ENCODE results near the gene CEP164.

Gene CEP164

DNA sequence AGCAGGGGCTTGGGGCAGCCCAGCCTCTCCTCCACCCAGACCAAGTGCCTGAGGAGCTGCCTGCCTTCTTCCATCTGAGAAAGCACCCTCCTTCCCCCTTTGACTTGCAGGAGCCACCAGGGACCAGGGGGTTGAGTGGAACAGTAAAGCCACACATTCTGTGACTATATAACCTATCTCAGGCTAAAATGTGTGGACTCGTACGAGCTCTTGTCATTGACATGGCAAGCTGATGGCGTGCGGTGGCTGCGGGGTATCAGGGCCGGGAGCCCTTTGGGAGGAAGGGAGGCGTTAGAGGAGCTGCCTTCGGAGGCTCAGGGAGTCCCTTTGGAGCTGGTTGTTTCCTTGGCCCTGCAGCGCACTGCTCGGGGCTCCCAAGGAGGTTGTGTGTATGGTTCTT, 84.5 kb downstream of the CEP164 start:
- TF ChIP-seq, protein P1, sequence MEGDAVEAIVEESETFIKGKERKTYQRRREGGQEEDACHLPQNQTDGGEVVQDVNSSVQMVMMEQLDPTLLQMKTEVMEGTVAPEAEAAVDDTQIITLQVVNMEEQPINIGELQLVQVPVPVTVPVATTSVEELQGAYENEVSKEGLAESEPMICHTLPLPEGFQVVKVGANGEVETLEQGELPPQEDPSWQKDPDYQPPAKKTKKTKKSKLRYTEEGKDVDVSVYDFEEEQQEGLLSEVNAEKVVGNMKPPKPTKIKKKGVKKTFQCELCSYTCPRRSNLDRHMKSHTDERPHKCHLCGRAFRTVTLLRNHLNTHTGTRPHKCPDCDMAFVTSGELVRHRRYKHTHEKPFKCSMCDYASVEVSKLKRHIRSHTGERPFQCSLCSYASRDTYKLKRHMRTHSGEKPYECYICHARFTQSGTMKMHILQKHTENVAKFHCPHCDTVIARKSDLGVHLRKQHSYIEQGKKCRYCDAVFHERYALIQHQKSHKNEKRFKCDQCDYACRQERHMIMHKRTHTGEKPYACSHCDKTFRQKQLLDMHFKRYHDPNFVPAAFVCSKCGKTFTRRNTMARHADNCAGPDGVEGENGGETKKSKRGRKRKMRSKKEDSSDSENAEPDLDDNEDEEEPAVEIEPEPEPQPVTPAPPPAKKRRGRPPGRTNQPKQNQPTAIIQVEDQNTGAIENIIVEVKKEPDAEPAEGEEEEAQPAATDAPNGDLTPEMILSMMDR (IDR thresholded peaks at IDR 0.05; ENCODE audit: low read depth, low read length) = no peak
- Histone ChIP-seq H3K4me3 (ENCODE audit: low read depth, low read length) (no peak overlapping the region), H3K27me3 (ENCODE audit: insufficient read depth, low read depth, severe bottlenecking) (no peaks in the 10 kb centered on the region), H3K9me3 (ENCODE audit: severe bottlenecking) (no peaks in the 10 kb centered on the region), H3K36me3 (peaks cover 28% of the 10 kb centered on the region), H3K27ac (no peak overlapping the region)
- DNase-seq = no peak

DNA sequence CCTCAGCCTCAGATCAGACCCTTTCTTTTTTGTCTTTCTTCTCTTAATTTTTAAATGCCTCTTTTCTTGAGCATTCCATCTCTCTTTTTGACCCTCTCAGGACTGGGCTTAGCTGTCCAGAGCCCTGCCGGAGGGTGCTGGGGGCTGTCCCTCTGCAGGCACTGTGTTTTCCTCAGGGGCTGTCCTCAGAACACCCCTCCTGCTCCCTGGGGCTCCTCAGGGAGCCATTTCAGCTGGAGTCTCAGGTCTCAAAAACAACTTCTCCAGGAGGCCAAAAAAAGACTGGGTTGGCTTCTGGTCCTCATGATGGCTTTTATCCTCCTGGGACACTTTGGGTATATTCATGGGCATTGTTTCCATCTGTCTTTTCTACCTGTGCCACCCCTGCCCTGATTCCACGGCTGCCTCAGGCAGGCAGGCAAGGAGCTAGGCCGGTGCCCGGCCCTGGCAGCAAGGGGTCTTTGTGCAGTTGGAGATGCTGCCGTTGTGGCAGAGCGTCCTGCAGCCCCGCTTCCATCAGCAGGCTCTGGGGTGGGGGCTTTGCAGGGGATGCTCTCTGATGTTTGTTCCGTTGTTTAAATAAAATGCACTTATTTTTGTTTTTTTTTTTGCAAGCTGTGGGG, 85.1 kb downstream of the CEP164 start:
- Histone ChIP-seq H3K27ac (no peak overlapping the region), H3K27me3 (ENCODE audit: insufficient read depth, low read depth, severe bottlenecking) (no peaks in the 10 kb centered on the region), H3K4me3 (ENCODE audit: low read depth, low read length) (no peak overlapping the region), H3K36me3 (peaks cover 25% of the 10 kb centered on the region), H3K9me3 (ENCODE audit: severe bottlenecking) (no peaks in the 10 kb centered on the region)
- TF ChIP-seq, protein P1 (IDR thresholded peaks at IDR 0.05; ENCODE audit: low read depth, low read length) = no peak
- no peak for DNase-seq

DNA sequence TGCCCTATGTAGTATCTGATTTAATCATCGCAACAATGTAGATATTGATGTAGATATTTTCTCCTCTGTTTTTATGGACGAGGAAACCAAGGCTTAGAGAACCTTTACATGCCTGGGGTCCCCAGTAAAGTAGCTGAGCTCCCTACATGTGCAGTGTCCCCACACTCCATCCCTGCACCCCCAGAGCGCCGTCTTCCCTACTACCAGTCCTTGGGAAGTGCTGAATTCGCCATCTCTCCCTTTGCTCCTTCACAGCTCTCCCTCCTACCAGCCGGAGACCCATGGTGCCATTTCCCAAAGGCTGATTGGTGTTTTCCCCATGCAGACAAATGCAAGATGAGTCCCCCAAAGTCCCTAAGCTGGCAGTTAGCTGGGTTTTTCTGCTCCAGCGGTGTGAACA, 86.0 kb downstream of the CEP164 start:
- H3K9me3 ChIP-seq (ENCODE audit: severe bottlenecking) = no peaks in the 10 kb centered on the region

DNA sequence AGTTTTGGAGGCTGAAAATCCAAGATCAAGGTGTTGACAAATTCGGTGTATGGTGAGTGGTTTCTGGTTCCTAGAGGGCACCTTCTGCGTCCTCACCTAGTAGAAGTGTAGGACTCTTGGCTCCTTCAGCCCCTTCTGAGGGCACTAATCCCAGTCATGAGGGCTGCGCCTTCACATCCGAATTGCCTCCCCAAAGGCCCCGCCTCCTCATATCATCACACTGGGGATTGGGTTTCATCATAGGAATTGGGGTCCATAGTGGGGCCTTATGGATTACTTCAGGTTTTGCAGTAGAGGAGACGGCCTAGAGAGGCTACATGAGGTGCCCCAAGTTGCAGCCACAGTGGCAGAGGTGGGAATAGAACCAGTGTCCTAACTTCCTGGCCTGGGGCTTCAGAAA, 87.1 kb downstream of the CEP164 start:
- H3K36me3 ChIP-seq = peaks cover 6% of the 10 kb centered on the region; the same call in 1 of the 2 replicates
- H3K9me3 ChIP-seq (ENCODE audit: severe bottlenecking) = no peaks in the 10 kb centered on the region
- TF ChIP-seq, protein P1 (IDR thresholded peaks at IDR 0.05; ENCODE audit: low read depth, low read length) = no peak
- no peak overlapping the region for H3K4me3 ChIP-seq (ENCODE audit: low read depth, low read length)
- peak; percentile 2 for DNase-seq
- H3K27ac ChIP-seq = no peak overlapping the region
- H3K27me3 ChIP-seq (ENCODE audit: insufficient read depth, low read depth, severe bottlenecking) = no peaks in the 10 kb centered on the region

More for the DNA sequence above, 86.0 kb downstream of the CEP164 start:
- Histone ChIP-seq H3K36me3 (peaks cover 17% of the 10 kb centered on the region), H3K27me3 (ENCODE audit: insufficient read depth, low read depth, severe bottlenecking) (no peaks in the 10 kb centered on the region), H3K27ac (no peak overlapping the region), H3K4me3 (ENCODE audit: low read depth, low read length) (no peak overlapping the region)
- no peak for DNase-seq
- TF ChIP-seq, protein P1 (IDR thresholded peaks at IDR 0.05; ENCODE audit: low read depth, low read length) = no peak

DNA sequence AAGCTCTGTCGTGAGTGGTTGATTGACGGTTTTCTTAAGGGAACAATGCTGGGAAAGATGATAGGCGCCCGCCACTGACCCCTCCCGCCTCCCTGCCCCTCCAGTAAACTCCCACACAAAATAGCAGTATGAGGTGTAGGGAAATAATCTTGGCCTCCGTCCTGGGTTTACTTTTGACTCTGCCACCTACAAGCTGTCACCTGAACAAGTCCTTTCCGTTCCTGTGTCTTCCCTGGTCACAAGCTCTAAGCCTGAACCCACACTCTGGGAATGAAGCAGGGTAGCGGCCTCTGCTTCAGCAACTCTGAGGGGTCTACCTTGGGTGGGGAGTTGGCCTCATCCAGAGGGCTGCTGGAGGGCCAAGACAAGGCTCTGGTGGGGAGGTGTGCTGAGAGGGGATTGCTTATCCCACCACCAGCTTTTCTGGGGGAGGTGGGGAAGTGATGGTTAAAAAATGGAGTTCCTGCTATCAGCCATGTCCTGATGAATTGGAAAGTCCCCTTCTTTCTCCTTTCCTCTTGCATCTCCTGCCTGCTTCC, 87.8 kb downstream of the CEP164 start:
- Histone ChIP-seq H3K27ac (no peak overlapping the region), H3K27me3 (ENCODE audit: insufficient read depth, low read depth, severe bottlenecking) (no peaks in the 10 kb centered on the region), H3K4me3 (ENCODE audit: low read depth, low read length) (no peak overlapping the region), H3K9me3 (ENCODE audit: severe bottlenecking) (no peaks in the 10 kb centered on the region), H3K36me3 (peaks cover 3% of the 10 kb centered on the region; the same call in 1 of the 2 replicates)
- TF ChIP-seq, protein P1 (IDR thresholded peaks at IDR 0.05; ENCODE audit: low read depth, low read length) = no peak
- peak; percentile 0 for DNase-seq

DNA sequence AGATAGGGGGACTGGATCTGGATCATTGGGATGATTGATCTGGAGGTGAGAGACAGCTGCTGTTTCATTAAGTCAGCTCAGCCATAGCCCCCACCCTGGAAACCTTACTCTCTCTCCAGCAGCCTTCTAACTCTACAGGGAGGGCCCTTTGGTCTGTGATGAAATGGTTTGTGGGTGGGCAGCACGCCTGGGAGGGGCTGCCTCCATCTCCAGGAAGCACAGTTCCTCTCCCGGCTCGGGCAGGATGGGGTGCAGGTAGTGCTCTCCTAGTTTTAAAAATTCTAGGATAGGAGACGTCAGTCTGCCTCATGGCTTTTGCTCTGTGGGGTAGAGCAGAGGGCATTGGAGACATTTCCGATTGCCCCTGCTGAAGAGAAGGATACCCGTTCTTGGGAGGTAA, 89.7 kb downstream of the CEP164 start:
- Histone ChIP-seq H3K36me3 (no peaks in the 10 kb centered on the region; the same call in 1 of the 2 replicates), H3K9me3 (ENCODE audit: severe bottlenecking) (no peaks in the 10 kb centered on the region), H3K27me3 (ENCODE audit: insufficient read depth, low read depth, severe bottlenecking) (no peaks in the 10 kb centered on the region), H3K4me3 (ENCODE audit: low read depth, low read length) (no peak overlapping the region), H3K27ac (no peak overlapping the region)
- TF ChIP-seq, protein P1 (IDR thresholded peaks at IDR 0.05; ENCODE audit: low read depth, low read length) = no peak
- DNase-seq = no peak
